WI38 (cell line): Measurements from ENCODE around the gene CTBP2.

Source experiments
- H3K4me3 ChIP-seq: 2 replicates; pipeline ENCODE4 v1.5.1; 2011; ENCODE audit warnings: low read depth, mild to moderate bottlenecking, control low read depth, low read length
- TF ChIP-seq, protein P1 (sequence below): IDR thresholded peaks from 2 replicates; pipeline ENCODE4 v1.5.1; 2012; ENCODE audit warnings: low read depth, mild to moderate bottlenecking, control low read depth, low read length

CTBP2 gene

DNA sequence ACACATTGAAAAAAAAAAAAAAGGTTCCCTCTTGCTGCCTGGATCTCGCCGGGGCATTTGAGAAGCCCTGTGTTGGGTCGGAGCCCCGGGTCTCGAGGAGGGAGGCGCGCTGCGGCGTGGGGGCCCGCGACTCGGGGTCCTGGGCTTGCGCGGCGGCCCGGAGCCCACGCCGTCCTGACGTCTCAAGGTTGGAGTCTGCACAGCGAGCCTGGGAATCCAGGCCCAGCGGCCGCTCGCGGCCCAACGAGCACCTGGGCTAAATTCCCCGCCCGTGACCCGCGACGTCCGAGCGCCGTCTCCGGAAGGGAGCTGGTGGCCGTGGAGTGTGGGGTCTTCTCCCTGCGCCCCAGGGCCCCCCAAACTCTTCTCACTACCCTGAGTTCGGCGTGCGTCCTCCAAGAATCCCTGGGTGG lies 1.4 kb upstream of the CTBP2 start:
- TF ChIP-seq, protein P1, sequence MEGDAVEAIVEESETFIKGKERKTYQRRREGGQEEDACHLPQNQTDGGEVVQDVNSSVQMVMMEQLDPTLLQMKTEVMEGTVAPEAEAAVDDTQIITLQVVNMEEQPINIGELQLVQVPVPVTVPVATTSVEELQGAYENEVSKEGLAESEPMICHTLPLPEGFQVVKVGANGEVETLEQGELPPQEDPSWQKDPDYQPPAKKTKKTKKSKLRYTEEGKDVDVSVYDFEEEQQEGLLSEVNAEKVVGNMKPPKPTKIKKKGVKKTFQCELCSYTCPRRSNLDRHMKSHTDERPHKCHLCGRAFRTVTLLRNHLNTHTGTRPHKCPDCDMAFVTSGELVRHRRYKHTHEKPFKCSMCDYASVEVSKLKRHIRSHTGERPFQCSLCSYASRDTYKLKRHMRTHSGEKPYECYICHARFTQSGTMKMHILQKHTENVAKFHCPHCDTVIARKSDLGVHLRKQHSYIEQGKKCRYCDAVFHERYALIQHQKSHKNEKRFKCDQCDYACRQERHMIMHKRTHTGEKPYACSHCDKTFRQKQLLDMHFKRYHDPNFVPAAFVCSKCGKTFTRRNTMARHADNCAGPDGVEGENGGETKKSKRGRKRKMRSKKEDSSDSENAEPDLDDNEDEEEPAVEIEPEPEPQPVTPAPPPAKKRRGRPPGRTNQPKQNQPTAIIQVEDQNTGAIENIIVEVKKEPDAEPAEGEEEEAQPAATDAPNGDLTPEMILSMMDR: no peak; the same call in 1 of the 2 replicates
- H3K4me3 ChIP-seq: peak overlapping the region; percentile 69

DNA sequence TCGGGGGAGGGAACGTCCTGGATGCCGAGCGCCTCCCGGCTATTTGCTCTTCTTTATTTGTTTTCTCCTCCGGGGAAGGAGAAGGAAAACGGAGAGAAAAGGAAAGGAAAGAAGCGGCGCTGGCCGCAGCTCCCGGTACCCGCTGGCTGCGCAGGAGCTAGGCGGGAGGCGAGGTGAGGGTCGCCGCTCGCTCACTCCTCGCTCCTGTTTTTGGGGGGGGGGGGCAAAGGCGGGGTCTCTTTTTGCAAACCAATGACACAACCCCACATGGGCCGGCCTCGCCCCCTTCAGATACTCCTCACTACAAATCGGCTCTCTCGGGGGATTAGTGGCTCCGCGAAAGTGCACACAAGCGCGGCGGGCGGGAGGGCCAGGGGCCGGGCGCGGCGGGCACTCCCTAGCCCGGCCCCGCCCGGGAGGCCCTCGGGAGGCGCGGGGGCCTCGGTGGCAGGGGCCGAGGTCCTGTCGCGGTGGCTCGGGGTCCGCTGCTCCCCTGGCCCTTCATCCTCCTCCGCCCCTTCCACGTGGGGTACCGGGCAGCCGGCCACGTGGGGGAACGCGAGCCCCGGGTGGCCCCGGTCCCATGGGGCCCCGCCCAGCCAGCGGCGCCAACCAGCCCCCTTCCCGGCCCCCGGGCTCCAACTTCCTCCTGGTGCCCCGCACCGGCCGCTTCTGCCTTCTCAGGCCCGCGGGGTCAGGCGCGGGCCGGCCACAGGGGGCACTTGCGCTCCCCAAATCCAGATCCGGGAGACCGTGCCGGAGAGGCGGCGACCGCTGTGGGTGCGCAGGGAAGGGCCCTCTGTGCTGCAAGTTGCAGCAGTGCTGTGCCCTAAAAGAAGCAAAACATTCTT lies 718 bp upstream of the CTBP2 start:
- peak overlapping the region; percentile 69 for H3K4me3 ChIP-seq
- TF ChIP-seq, protein P1: peak; percentile 21

DNA sequence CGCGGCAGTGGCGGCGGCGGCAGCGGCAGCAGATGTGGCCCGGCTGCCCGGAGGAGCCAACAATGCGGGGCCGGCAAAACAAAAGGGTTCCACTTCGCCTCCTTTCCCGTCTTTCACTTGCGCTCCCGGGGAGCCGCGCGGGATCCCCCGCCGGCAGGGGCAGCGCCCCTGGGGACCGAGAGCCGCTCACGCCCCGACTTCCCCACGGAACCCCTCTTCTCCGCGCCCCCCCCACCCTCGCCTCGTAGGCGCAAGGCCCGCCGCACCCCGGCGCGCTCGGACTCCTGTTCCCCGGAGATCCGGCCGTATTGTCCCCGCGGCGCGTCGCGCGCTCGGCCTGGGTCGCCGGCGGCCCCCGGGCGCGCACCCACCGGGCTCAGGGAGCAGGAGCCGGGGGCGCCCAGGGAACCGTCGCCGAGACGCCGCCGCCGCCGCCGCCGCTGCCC lies 854 bp downstream of the CTBP2 start:
- TF ChIP-seq, protein P1: no peak
- peak overlapping the region; percentile 76 for H3K4me3 ChIP-seq

DNA sequence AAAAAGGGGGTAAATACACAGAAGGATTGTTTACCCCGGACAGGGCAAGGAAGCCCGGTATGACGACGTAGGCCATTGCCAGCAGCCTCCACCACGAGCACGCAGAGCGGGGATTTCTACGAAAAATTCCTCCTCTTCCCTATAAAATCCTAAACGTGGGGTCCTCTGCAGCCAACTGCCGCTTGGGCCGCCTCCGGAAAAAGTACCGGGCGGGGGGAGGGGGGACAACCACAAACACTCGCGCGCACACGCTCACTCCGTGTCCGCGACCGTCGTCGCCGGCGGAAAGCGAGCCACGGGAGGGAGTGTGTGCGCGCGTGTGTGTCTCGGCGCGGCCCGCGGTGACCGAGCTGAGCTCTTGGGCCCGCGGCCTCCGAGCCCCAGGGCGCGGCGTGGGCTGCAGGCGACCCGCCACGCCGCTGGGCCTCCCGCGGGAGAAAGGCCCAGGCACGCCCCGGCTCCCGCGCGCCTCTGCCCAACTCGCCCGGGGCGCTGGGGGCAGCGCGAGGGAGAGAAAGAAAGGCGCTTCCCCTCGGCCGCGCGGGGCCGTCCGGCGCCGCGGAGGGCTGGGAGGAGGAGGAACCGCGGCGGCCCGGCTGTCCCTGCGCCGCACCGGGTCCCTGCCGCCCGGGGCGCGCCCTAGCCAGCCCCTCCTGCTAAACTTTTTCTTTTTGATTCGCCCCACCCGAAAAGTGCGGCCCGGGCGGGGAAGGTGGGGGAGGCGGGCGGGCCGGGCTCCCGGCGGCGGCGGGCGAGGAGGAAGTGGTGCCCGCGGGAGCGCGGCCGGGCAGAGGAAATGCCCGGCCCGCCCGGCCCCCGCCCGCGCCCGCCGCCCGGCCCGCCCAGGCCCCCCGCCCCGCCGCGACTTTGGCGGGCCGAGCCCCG lies 1.5 kb downstream of the CTBP2 start:
- peak overlapping the region; percentile 76 for H3K4me3 ChIP-seq
- TF ChIP-seq, protein P1: no peak

DNA sequence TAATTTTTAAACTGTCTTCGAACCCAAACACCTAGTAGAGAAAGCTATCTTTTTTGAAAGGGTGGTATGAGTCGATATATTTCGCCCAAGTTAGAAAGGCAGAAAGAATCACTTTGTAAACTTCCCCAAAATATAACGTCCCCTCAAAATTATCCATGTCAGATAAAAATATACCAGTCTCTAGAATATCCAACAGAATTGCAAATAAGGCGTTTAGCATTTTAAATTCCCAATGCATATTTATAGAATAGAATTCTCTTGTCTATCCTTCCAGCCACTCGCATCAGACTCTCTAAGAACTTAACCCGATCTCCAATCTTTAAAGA lies 2.1 kb downstream of the CTBP2 start:
- H3K4me3 ChIP-seq: peak overlapping the region; percentile 76

DNA sequence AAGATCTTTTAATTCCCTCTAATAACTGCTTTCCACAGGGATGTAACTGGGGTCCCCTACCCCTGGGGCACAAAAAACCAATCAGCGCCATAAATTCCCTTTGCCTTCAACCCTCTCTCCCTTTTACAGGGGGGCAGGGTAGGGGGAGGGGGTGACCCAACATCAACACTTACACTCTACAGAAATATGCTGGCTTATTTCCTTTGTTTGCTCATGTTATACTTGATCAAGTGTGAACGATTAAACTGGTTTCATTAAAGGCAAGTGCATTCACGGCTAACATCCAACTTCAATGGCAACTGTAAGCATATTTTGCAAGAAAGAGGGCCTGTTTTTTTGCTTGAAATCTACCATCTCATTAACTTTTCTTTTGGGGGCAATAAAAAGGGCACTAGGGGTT lies 2.9 kb downstream of the CTBP2 start:
- peak overlapping the region; percentile 76 for H3K4me3 ChIP-seq
- TF ChIP-seq, protein P1: no peak

More for the DNA sequence above, 2.1 kb downstream of the CTBP2 start:
- TF ChIP-seq, protein P1: no peak
